Testis (tissue), 3 donors: ENCODE measurements around the gene TLCD2. TPM values are rescaled to one million over a fixed set of nuclear protein-coding genes. Genes with fewer than 3 reads are reported as not detected.

Experiments used
- DNase-seq: peaks from one replicate; pipeline ENCODE4 v3.0.0-alpha.2; 2019
- H3K27ac ChIP-seq, 2 donors: fragments of 200-600 bp; sonication (generic); one replicate each; pipeline ENCODE4 v1.5.1; 2019
- H3K27me3 ChIP-seq: fragments of 200-600 bp; sonication (generic); one replicate; pipeline ENCODE4 v1.5.1; 2019
- H3K36me3 ChIP-seq: fragments of 200-600 bp; sonication (generic); one replicate; pipeline ENCODE4 v1.5.1; 2017; ENCODE audit warnings: low read depth; ENCODE audit errors: missing control alignments
- H3K4me1 ChIP-seq: fragments of 200-600 bp; sonication (generic); one replicate; pipeline ENCODE4 v1.5.1; 2019
- H3K4me3 ChIP-seq, 2 donors: fragments of 200-600 bp; sonication (generic); one replicate each; pipeline ENCODE4 v1.5.1; 2017 to 2019
- H3K9me3 ChIP-seq: fragments of 200-600 bp; sonication (generic); one replicate; pipeline ENCODE4 v1.5.1; 2017
- CTCF ChIP-seq, 3 experiments: fragments of 450-650 bp in 2 of 3; fragments of 200-600 bp in 1 of 3; sonication (generic) in 1 of 3; IDR thresholded peaks; one replicate each; pipeline ENCODE4 v1.5.1; 2016 to 2019; ENCODE audit warnings: antibody characterized with exemption in 3 of 3, mild to moderate bottlenecking in 2 of 3, moderate library complexity in 1 of 3
- POLR2A ChIP-seq: fragments of 450-650 bp; IDR thresholded peaks from one replicate; pipeline ENCODE4 v1.6.1; 2017; ENCODE audit warnings: antibody characterized with exemption, mild to moderate bottlenecking, moderate library complexity
- WGBS, 2 donors: methylation state at CpG; one replicate each; pipeline ENCODE4 v1.1.5; 2018; 5-methylcytosine and 5-hydroxymethylcytosine counted together
- intact Hi-C: fragments of 100-400 bp; cut with DNase I; formaldehyde crosslinking; loops from one replicate; pipeline ENCODE4 v1.15.1; 2023; ENCODE audit warnings: low total_unique reads
- polyA plus RNA-seq: library from polyadenylated mRNA; stranded (reverse); fragments of 350-450 nt; fragmentation: Illumina TruSeq; extraction: RNeasy Lipid Tissue Mini Kit (QIAGEN cat#74804); gene quantifications from one replicate; pipeline ENCODE4 v1.2.3, GENCODE V29; 2014; ENCODE audit warnings: low read depth, low replicate concordance; ENCODE audit not compliant: insufficient read depth
- total RNA-seq, 2 donors: library from RNA; depleted of rRNA; stranded (reverse); fragments of >200 nt; gene quantifications; one replicate each; pipeline ENCODE4 v1.2.3, GENCODE V29; 2016

Gene TLCD2
- total and polyA plus RNA-seq, 3 donors from 2014 or later = 1.1 to 2.0 (median 1.2) TPM

DNA sequence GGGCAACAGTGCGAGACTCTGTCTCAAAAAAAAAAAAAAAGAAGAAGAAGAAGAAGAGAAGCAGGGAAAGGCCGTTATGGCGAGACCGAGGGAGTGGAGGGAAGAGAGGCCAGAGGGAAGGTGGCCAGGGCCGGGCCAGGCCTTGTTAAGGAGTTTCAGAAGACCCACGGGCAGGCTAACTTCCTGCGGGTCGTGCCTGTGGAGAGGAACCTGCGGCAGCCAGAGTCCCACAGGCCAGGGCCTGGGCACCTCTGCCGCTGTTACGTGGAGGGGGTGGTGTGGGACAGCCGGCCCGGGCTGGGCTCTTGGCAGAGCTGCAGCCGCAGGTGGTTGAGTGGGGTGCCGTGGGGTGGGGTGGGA is 19.8 kb upstream of the TLCD2 start:
- Histone ChIP-seq H3K4me1 (peaks cover 56% of the 10 kb centered on the region), H3K4me3 (no peak overlapping the region), H3K9me3 (no peaks in the 10 kb centered on the region), H3K36me3 (no peaks in the 10 kb centered on the region), H3K27ac (peak overlapping the region; percentile 99), H3K27me3 (no peaks in the 10 kb centered on the region)
- 24 to 52% methylated on average over 7 to 15 of the region's 15 CpGs for WGBS, 2 donors
- intact Hi-C loops = loop anchor here (5.0 kb wide), 2 partner anchors 37 to 52 kb away; no protein-coding TSS in a partner anchor
- no peak for DNase-seq
- TF ChIP-seq CTCF (IDR thresholded peaks at IDR 0.05) (no peak), POLR2A (no peak)

DNA sequence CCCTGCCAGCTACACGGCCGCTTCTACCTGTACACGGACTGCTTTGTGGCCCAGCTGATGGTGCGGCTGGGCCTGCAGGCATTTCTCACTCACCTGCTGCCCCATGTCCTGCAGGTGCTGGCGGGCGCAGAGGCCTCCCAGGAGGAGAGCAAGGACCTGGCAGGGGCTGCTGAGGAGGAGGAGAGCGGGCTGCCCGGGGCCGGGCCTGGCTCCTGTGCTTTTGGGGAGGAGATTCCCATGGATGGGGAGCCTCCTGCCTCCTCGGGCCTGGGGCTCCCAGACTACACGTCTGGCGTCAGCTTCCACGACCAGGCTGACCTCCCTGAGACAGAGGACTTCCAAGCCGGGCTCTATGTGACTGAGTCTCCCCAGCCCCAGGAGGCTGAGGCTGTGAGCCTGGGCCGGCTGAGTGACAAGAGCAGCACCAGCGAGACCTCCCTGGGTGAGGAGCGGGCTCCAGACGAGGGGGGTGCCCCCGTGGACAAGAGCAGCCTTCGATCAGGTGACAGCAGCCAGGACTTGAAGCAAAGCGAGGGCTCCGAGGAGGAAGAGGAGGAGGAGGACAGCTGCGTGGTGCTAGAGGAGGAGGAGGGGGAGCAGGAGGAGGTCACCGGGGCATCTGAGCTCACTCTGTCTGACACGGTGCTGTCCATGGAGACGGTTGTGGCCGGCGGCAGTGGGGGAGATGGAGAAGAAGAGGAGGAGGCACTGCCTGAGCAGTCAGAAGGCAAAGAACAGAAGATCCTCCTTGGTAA is 17.9 kb upstream of the TLCD2 start:
- Histone ChIP-seq H3K27ac (peak overlapping the region; percentile 39 to 99), H3K27me3 (no peaks in the 10 kb centered on the region), H3K36me3 (no peaks in the 10 kb centered on the region), H3K4me1 (peaks cover 51% of the 10 kb centered on the region), H3K4me3 (no peak overlapping the region), H3K9me3 (no peaks in the 10 kb centered on the region)
- DNase-seq = peak; percentile 74
- 87% methylated on average over 16 to 26 of the region's 28 CpGs for WGBS, 2 donors
- intact Hi-C loops = no loop called here
- no peak for TF ChIP-seq POLR2A
- TF ChIP-seq CTCF (IDR thresholded peaks at IDR 0.05) = no peak

DNA sequence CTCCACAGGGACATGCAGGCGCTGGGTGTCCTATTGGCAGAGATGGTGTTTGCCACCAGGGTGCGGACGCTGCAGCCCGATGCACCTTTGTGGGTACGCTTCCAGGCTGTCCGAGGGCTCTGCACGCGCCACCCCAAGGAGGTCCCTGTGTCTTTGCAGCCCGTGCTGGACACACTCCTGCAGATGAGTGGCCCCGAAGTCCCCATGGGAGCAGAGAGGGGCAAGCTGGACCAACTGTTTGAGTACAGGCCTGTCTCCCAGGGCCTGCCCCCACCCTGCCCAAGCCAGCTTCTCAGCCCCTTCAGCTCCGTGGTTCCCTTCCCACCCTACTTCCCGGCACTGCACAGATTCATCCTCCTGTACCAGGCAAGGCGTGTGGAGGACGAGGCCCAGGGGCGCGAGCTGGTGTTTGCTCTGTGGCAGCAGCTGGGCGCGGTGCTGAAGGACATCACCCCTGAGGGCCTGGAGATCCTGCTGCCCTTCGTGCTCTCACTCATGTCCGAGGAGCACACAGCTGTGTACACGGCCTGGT is 17.1 kb upstream of the TLCD2 start:
- peaks cover 51% of the 10 kb centered on the region for H3K4me1 ChIP-seq
- no peaks in the 10 kb centered on the region for H3K36me3 ChIP-seq

DNA sequence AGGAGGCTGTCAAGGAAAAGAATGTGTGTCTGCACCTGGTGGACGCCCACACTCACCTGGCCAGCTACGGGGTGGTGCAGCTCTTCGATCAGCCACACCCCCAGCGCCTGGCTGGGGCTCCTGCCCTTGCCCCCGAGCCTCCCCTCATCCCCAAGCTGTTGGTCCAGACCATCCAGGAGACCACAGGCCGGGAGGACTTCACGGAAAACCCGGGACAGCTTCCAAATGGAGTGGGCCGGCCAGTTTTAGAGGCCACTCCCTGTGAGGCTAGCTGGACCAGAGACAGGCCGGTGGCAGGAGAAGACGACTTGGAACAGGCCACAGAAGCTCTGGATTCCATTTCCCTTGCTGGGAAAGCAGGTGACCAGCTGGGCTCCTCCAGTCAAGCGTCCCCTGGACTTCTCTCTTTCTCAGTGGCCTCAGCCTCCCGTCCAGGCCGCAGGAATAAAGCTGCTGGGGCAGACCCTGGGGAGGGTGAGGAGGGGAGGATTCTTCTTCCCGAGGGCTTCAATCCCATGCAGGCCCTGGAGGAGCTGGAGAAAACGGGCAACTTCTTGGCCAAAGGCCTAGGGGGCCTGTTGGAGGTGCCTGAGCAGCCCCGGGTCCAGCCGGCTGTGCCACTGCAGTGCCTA is 16.6 kb upstream of the TLCD2 start:
- Histone ChIP-seq H3K4me3 (no peak overlapping the region), H3K27me3 (no peaks in the 10 kb centered on the region), H3K4me1 (peaks cover 51% of the 10 kb centered on the region), H3K27ac (no peak overlapping the region), H3K36me3 (no peaks in the 10 kb centered on the region), H3K9me3 (no peaks in the 10 kb centered on the region)
- no peak for TF ChIP-seq CTCF (IDR thresholded peaks at IDR 0.05)
- no peak for TF ChIP-seq POLR2A
- no peak for DNase-seq
- WGBS, 2 donors = 76 to 78% methylated on average over 2 to 18 of the region's 18 CpGs
- intact Hi-C loops = no loop called here

More for the DNA sequence above, 17.1 kb upstream of the TLCD2 start:
- Histone ChIP-seq H3K9me3 (no peaks in the 10 kb centered on the region), H3K27me3 (no peaks in the 10 kb centered on the region), H3K27ac (no peak overlapping the region), H3K4me3 (no peak overlapping the region)
- 85 to 92% methylated on average over 4 to 21 of the region's 21 CpGs for WGBS, 2 donors
- TF ChIP-seq CTCF (IDR thresholded peaks at IDR 0.05) = no peak
- no peak for TF ChIP-seq POLR2A
- intact Hi-C loops = no loop called here
- no peak for DNase-seq
